Stimulated activated CD4-positive, alpha-beta T cell treated with anti-CD3 and anti-CD28 coated beads, Interleukin-1b, Interleukin-23, amount 100 ng/mL, for 1 hour (primary cell): ENCODE measurements around the gene GFOD1.
"Not testable (repeated sequence)": the region's sequence is repeated elsewhere in the genome, so short reads cannot be mapped to it uniquely, and the experiment has no call there.

Experiments used
- DNase-seq, 2 donors: peaks; one replicate each; pipeline ENCODE4 v3.0.0-alpha.2; 2020; ENCODE audit warnings: low read depth in 2 of 2

Gene GFOD1

DNA sequence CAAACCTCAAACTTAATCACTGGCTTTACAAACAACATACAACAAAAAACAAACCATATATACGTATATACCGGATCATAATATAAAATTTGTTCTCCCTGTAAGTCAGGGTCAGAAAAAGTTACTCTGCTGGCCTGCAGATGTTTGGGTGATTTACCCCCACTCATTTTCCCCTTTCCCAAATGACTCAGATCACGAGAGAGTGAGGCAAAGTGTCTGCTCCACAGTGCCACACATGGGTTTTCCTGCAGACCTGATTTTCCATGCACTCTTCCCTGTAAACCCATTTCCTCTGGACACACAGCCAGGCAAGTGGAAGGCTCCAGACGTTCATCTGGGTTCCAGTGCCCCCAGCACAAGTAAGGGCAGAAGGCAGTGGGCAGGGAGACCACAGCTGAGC is 23.5 kb downstream of the GFOD1 start:
- DNase-seq: no peak

GRCh38 chr6:13463328-13463717 is 24.1 kb downstream of the GFOD1 start:
- DNase-seq: no peak

GRCh38 chr6:13462458-13463327 is 24.7 kb downstream of the GFOD1 start:
- no peak for DNase-seq

- DNase-seq: no peak
Measured at GRCh38 chr6:13461805-13462204, 25.6 kb downstream of the GFOD1 start.

- DNase-seq: no peak
Measured at GRCh38 chr6:13461307-13461706, 26.1 kb downstream of the GFOD1 start.

DNA sequence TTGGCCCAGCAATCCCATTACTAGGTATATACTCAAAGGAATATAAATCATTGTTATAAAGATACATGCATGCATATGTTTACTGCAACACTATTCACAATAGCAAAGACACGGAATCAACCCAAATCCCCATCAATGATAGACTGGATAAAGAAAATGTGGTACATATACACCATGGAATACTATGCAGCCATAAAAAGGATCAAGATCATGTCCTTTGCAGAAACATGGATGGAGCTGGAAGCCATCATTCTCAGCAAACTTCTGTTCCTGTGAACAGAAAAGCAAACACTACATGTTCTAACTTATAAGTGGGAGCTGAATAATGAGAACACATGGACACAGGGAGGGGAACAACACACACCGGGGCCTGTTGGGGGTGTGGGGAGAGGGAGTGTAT is 27.1 kb downstream of the GFOD1 start:
- DNase-seq: not testable (repeated sequence)

GRCh38 chr6:13457577-13457976 is 29.8 kb downstream of the GFOD1 start:
- DNase-seq: no peak

- no peak for DNase-seq
Measured at GRCh38 chr6:13455552-13455966, 31.8 kb downstream of the GFOD1 start.

DNA sequence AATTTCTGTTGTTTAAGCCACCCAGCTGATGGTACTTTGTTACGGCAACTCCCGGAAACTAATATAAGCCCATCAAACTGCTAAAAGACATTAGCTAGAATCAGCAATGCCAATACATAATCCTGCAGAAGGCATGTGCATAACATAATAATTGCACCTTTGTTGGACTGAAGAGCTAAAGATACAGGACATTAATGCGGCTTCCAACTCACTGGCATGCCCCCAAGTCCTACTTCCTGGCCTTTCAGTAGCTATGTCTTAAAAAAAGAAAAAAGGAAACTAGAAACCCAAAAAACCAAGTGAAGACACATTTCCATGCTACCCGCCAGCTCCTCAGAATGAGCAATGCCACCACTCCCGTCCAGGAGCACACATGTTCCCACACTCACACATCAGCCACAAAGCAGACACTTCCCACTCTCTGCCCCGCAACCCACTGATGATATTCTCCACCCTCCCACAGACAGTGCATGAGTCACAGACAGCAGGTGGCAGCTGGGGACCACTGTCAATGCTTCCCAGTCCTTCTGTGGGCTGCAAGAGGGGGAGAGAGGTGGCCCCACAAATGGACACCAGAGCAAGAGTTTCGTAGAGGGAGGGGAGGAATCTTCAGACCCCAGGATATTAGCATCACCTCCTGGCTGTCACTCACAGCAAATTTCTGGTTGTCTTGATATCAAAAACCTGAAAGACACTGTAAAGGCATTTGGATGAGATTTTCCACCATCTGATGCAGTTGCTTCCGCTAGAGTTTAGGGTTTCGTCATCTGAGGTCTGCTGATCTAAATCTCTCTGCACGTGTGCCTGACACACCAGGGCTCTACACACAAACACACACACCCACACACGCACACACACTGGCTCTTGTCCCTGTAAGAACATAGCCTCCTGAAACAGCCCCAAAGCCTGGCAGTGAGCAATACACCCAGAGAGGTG is 32.8 kb downstream of the GFOD1 start:
- DNase-seq: peak; percentile 48

- DNase-seq: no peak
Measured at GRCh38 chr6:13453771-13454251, 33.6 kb downstream of the GFOD1 start.

DNA sequence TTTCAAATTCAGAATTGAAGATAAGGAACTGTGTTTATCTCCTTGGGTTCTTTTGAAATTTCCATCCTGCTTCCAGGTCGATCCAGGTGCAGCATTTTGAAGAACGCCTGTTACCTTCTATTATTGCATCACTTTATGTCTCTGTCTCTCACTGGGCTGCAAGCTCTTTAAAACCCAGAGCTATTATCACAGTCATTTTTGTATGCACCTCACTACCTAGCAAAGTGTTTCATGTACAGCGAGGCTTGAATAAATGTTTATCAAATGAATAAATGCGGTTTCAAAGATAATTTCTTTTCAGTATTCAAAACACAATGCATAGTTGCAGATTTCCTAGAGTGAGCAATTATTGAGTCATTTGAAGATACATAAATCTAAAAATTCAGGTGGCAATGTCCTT is 34.2 kb downstream of the GFOD1 start:
- DNase-seq: no peak

DNA sequence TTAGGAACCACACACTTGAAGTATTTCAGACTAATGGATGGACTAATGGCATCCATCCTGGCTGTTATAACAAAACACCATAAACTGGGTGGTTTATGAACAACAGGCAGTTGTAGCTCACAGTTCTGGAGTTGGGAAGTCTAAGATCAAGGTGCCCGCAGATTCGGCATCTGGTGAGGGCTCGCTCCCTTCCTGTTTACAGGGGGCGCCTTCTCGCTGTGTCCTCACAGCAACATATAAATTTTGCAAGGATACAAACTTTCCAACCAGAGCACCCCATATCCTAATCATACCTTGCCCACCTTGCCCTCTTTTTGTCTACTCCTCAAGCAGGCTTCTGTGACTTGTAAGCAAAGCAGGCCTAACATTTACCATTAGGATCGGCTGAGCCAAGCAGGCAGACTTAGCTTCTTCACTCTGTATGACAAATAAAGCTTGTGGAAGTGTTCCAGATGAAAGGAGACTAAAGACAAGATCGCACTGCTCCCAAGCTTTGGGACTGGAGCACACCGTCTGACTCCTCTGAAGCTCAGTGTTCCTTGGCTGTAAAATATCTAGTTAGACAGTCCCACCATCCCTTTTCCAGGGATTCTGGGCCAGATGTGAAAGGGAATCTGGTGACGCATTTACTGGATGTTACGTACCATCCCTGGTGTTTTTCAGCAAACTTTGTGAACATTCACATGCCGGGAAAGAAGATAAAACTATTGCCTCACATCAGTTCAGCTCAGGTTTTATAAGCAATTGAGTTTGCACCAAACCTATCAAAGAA is 34.9 kb downstream of the GFOD1 start:
- DNase-seq: no peak

DNA sequence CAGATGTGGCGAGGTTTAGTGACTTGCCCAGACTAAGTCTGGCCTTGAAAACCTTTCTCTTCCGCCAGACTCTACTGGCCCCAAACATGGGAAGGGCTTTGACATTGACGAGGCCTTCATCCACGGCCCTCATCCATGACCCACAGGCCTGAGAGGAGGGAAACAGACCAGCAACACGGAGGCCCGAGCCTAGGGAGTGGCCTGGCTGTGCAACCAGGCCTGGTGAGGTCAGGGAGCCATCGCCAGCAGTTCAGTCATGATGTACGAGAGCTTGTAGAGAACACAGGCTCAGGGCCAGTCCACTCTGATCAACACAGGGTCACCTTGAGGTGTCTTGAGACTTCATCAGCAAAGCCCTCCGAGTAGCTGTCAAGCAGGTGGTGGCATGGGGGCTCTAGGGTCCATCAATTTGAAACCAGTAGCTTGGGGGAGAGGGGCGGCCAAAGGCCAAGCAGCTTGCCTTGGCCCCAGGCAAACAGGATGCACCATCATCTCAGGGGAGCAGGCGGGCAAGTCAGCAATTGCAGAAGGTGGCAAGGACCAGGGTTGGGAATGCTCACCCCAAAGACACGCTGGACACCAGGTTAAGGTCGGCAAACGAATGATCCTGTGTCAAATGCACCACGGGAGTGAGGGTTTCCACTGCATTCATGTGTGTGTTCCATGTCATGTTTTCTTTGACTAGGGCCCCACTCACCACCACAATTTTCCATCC is 36.1 kb downstream of the GFOD1 start:
- DNase-seq: no peak

GRCh38 chr6:13450628-13451027 is 36.8 kb downstream of the GFOD1 start:
- no peak for DNase-seq

- DNase-seq: no peak
Measured at GRCh38 chr6:13447949-13448724, 39.3 kb downstream of the GFOD1 start.

DNA sequence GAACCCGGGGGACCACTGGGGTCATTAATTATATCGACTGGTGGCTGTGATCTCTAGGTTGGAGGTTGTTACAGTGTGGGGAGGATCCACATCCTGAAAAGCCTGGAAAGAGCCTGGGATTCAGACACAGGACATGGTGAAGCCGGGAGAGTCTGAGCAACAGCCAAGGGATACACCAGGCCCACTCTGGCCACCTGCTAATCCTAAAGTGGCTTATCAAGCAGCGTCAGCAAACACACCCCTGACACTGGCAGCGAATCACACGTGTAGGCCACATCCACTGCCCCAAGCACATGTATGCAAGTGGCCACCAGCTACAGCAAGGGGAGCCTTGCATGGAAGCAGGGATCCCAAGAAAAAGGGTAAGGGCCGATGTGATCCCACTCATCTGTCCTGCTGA is 41.0 kb downstream of the GFOD1 start:
- no peak for DNase-seq

DNA sequence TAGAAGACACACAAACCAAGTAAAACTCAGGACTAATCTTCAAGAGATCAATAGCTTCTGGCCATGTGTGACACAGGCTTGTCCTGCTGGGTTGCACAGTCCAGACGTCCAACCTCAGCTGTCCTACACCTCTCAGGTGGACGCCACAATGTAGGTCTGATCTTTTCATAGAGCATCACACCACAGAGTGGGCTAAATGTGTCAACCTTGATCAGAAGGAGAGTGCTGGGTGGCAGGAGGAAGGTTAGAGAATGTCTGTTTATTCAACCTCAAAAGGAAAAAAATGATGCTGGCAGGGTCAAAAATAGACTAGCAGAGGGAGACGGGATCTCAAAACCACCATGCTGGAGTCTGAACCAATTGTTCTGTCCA is 41.7 kb downstream of the GFOD1 start:
- no peak for DNase-seq

DNA sequence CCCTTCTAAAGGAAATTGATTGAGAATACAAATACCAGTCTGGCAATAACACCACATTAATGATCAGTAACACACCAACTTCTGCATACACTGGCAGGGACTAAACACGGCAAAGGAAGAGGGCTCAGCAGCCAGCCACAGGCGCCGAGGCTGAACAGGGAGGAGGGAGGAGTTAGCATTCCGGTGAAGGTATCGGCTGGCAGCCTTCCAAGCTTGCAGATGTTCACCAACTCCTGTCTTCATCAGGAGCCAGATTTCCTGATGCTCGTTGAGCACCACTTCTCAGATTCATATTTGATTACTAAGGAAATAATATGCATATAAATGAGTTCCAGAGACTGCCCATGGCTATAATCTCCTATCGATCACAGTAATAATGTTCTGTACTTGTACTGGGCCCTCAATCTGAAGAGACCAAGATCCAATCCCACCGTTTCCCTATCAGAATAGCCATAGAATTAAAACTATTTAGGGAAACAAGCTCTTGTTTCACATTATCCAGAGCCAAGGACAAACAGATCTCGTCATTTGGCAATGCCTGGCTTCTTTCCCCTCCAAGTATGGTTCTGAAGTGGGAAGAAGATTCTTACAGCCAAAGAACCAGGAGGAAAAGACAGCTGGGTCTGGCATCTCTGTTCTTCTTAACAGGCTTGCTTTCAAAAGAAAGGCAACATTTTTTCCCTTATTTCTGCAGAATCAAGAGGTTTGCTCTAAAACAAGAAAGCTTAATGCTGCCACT is 42.2 kb downstream of the GFOD1 start:
- no peak for DNase-seq

- no peak for DNase-seq
Measured at GRCh38 chr6:13444604-13445003, 42.8 kb downstream of the GFOD1 start.

DNA sequence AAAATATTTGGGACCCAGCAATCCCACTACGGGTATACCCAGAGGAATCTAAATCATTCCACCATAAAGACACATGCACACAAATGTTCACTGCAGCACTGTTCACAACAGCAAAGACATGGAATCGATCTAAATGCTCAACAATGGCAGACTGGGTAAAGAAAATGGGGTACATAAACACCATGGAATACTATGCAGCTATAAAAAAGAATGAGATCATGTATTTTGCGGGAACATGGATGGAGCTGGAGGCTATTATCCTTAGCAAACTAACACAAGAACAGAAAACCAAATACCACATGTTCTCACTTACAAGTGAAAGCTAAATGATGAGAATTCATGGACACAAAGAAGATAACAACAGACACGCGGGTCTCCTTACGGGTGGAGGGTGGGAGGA is 43.4 kb downstream of the GFOD1 start:
- DNase-seq: not testable (repeated sequence)
